Pons (tissue), 1 donor: ENCODE measurements around the gene PHTF2.
"Not testable (repeated sequence)": the region's sequence is repeated elsewhere in the genome, so short reads cannot be mapped to it uniquely, and the experiment has no call there.

Source experiments
- DNase-seq: peaks from one replicate; pipeline ENCODE4 v3.0.0-alpha.2; 2016; ENCODE audit warnings: low spot score

Gene PHTF2

DNA sequence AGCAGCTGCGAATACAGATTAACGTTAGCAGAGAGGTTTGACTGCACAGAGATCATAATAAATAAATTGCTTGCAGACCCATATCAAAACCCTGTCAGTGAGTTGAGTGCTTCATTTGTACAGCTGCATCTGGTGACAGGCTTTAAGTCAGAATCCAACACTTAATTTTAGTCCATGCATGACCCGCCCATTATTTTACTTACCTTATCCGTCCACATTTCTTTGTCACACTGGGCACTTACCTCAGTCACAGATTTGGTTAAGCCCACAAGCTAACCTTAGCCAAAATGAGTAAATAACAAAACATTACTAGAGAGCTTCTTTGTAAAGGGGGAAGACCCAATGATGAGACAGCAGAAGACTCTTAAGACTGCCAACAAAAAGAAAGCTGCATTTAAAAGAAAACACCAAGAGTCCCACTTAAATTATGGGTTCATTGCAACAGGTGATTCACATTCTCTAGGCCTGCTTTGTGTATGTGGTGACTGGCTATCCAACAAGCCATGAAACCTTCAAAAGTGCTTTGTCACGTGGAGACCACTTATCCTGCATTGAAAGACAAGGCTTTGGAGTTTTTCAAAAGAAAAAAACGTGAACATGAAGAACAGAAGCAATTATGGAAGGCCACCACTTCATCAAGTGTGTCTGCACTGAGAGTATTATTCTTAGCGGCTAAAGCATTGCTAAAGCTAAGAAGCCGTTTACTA lies 32.2 kb downstream of the PHTF2 start:
- DNase-seq: no peak

DNA sequence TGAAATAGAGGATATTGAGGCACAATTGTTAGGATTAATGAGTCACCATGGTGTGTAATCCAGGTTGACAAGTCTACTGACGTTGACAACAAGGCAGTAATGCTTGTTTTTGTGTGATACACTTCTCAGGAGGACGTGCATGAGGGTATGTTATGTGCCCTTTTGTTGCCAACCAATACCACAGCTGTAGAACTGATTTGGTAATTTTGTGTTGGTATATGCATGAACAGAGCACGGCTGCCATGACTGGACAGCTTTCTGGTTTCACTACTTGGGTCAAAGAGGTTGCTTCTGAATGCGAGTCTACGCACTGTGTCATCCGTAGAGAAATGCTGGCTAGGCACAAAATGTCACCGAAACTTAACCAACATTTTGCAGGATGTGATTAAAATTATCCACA lies 32.9 kb downstream of the PHTF2 start:
- DNase-seq: no peak

DNA sequence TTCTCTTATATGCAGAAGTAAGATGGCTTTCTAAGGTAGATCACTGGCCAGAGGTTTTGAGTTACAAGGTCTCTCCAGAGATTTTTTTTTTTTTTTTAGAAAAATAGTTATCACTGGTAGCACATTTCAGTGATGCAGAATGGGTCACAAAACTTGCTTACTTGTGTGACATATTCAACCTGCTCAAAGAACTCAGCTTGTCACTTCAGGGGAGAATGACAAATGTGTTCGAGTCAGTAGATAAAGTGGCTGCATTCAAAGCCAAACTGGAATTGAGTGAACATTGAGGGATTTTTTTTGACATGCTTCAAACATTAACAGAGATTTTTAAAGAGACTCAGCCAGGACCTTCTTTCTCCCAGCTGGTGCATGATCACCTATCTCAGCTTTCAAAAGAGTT lies 33.4 kb downstream of the PHTF2 start:
- no peak for DNase-seq

DNA sequence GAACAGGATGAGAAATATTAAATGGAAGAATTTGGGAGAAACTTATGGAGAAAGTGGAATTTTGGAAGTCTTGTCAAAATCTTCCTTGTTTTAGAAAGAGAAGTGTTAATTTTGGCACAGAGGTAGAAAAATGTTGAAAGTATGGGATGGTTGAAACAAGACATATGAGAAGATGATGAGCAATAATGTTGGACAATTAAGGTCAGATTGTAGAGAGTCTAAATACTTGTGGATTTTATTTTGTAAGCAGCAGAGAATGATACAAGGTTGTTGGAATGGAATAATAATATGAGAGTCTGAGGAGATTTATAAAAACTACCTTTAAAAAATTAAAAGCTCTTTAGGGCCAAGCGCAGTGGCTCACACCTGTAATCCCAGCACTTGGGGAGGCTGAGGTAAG lies 34.6 kb downstream of the PHTF2 start:
- DNase-seq: no peak

DNA sequence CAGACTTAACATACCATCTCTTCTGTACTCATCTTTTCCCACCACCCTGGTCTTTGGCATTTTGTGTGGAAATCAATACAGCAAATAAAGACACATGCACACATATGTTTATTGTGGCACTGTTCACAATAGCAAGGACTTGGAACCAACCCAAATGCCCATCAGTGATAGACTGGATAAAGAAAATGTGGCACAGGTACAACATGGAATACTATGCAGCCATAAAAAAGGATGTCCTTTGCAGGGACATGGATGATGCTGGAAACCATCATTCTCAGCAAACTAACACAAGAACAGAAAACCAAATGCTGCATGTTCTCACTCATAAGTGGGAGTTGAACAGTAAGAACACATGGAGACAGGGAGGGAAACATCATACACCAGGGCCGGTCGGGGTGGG lies 37.9 kb downstream of the PHTF2 start:
- DNase-seq: not testable (repeated sequence)

DNA sequence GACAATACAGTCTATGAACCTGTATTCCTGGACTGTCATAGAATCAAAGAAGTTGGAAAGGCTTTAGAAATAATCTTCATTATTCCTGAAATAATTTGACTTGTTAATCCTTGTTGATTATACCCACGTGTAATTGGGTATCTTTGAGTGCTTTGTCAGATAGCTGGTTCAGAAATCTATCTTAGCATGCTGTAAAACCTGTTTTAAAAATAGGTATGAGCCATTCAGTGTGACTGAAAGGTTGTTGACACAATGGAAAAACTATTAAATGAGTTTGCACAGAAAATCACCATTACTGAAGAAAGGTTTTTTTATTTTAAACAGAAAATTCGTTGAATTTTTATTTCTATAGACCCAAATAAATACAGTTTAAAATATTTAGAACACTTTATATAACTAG lies 38.7 kb downstream of the PHTF2 start:
- DNase-seq: no peak

DNA sequence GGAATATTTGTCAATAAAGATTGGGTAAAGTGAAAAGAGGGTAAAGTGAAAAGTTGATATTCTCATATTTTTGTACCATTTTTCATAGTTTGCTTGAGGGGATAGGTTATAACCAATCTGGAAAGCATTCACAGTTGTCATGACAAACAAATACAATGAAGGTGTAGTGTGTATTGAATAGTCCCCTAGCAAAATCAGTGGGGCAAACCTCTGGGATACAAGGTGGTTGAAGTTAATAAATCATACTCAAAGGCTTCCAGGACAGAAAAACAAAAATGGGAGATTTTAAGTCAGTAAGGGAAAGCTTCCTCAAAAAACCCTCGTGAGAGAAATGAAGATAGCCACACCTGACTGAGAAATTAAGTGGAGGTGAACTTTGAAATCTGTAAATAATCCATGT lies 39.4 kb downstream of the PHTF2 start:
- DNase-seq: no peak

DNA sequence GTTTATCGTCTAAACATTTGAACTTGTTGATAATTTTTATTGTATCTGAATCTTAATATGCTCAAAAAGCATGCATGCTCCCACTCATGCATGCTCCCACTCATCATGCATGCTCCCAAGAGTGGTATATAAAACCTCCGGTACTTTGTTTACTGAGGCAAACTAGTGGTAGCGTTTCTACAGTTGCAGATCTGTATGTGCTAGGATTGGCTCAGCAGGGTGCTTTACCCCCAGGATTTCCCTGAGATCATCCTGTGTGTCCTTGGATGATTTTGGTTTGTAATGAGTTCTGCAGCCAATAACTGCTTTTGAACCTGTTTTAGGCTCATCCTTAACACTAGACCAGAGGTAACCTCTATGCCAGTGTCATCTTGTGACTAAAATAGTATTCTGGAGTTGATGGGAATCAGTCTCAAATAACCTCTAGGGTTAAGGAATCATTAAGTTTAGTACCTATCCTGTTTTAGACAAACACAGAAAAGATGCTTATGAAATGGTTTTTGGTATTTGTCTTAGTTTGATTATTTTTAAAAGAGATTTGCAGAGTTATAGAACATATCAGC lies 40.4 kb downstream of the PHTF2 start:
- DNase-seq: no peak

DNA sequence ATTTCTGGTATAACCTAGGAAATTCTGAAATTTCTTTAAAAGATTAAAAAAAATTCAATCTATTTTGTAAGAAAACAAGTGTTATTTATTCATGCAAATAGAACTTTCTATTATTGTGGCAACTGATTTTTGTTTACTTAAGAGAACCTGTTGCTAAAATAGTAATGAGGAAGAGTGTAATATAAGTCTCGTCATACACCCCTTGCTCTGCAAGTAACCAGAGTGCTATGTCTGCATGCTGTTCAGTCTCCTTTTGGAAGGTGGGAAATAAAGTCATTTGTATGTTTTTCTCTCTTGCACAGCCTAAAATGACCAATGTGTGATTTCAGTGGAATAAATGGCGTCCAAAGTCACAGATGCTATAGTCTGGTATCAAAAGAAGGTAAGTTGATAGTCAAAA lies 41.3 kb downstream of the PHTF2 start:
- no peak for DNase-seq

DNA sequence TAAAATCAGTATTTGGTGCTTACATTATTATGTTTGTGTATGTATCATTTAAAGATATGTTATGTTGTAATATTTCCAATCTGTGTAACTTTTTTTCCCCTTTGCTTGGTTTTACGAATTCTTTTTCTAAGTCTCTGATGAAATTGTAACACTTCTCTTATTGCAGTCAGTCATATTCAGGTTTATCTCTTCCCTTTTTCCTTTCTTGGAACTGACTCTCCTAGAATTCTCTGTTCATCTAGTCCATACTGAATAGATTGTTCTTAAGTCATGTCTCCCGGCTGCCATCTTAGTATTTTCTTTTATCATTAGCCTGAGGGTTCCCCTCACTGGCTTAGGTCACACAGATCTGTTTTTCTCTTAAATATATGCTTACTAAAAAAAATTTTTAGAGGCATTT lies 44.6 kb downstream of the PHTF2 start:
- DNase-seq: no peak

DNA sequence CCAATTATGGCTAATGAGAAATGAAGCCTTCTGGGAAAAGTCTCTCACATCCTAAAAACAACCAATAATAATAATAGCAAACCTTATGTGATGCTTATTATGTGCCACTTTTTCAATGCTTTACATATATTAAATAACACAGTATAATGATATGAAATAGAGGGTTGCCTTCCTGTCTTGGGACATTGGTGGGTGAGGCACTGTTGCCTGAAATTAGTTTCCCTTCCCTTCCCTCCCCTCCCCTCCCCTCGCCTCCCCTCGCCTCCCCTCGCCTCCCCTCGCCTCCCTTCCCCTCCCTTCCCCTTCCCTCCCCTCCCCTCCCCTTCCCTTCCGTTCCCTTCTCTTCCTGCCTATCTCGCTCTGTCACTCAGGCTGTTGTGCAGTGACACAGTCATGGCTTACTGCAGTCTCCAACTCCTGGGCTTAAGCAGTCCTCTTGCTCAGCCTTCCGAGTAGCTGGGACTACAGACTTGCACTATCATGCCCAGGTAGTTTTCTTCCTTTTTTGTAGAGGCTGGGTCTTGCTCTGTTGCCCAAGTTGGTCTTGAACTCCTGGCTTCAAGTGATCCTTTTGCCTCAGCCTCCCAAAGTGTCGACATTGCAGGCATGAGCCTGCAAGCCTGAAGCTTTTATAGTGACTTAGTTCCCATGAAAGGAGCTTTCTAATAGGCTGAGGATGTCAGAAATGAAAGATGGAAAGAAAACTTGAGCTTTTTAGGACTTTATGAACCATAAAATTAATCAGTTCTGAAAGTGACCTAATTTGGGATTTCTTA lies 47.9 kb downstream of the PHTF2 start:
- no peak for DNase-seq

DNA sequence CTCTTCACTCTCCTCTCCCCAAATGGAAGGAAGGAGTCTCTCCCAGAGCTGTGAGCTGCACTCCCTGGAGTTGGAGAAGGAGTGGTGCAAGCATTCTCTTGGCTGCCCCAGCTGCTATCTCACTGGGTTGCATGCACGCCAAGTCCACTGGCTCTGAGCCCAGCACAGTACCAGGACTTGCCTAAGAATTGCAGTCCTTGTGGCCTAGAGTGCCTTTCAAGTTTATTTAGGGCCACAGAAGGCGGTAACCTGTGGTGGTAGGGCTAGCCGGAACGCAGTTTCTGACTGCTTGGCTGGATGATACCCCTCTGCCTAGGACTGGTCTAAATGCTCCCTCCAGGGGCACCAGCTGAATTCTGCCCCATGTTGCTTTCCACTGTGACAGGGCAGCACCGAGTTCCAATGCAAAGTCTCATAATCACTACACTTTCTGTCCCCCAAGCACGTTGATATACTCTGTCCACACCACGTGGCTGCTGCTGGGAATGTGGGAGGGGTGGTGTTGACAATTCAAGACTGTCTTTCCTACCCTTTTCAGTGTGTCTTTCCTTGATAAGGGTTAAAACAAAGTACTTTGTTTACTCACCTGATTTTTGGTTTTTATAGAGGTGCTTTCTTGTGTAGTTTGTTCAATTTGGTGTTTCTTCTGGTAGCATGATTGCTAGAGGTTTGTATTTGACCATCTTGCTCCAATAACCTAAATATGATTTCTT lies 57.0 kb downstream of the PHTF2 start:
- peak; percentile 64 for DNase-seq

DNA sequence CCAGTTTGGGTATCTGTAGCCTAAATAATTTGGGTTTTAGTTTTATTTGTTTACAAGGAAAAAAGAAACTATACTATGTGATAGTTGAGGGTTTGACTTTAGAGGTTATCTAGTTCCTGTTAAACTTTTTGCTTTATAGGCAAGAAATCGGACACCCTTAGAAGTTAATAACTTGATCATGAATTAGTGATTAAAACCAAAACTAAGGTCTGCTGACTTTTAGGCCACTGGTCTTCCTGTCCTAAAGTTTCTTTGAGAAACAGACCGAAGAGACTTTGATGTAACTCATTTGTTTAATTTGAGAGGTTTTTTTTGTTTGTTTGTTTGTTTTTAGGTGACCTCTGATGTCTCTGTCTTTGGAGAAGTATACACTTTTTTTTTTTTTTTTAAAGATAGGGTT lies 59.7 kb downstream of the PHTF2 start:
- no peak for DNase-seq

DNA sequence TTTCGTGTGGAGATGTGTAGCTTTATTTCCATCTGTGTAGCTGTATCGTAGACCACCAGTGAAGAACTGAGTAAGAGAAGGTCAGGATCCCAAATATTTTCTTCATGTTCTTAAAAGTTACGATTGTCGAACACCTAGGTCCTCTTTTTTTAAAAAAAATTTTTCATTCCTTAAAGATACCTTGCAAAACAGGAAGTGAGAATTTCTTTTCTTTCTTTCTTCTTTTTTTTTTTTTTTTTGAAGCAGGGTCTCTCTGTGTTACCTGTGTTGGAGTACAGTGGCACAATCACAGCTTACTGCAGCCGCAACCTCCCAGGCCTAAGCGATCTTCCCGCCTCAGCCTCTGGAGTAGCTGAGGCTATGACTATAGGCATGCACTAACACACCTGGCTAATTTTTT lies 60.8 kb downstream of the PHTF2 start:
- no peak for DNase-seq

DNA sequence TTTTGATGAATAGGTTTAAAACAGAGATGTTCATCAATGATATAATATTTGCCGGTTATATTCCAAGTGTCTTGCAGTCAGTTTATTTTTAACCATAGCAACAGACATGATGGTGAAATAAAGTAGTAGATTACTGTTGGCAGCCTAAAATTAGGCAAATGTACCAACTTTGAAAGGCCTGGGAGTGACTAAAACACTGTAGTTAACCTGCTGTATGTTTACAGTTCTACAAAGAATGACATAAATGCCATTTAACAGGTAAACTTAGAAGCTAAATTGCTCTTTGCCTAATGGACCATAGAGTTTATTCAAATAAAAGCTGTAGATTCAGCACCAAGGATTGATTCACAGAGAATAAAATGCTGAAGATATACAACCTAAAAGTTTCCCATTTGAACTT lies 64.1 kb downstream of the PHTF2 start:
- DNase-seq: no peak

DNA sequence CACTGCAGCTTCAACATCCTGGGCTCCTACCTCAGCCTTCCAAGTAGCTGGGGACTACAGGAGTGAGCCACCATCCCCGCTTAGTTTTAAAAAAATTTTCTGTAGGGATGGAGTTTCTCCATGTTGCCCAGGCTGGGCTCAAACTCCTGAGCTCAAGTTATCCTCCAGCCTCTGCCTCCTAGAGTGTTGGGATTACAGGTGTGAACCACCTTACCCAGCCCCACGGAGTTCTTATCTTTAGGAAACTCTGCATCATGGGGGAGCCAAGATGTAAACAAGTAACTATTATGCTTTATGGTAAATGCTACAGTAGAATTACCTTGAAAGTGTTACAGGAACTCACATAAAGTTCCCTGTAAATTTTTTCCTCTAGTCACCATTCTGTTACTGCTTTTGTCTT lies 65.3 kb downstream of the PHTF2 start:
- no peak for DNase-seq

DNA sequence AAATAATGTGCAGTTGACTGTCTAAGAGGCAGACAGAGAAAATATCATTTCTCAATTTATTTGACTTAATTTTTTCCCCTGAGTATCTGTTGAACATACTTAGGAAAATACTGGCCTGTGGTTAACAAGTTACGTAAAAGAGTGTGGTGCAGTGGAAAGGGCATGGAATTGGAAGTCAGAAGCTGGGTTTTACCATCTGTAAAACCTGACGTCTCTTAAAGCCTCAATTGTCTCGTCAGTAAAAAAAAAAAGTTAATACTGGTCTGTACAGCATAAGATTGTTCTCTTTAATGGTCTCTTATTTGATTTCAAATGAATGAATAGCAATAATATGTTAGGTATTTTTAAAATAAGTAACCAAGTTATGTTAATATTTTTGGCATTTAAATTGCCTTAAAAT lies 67.8 kb downstream of the PHTF2 start:
- DNase-seq: no peak

DNA sequence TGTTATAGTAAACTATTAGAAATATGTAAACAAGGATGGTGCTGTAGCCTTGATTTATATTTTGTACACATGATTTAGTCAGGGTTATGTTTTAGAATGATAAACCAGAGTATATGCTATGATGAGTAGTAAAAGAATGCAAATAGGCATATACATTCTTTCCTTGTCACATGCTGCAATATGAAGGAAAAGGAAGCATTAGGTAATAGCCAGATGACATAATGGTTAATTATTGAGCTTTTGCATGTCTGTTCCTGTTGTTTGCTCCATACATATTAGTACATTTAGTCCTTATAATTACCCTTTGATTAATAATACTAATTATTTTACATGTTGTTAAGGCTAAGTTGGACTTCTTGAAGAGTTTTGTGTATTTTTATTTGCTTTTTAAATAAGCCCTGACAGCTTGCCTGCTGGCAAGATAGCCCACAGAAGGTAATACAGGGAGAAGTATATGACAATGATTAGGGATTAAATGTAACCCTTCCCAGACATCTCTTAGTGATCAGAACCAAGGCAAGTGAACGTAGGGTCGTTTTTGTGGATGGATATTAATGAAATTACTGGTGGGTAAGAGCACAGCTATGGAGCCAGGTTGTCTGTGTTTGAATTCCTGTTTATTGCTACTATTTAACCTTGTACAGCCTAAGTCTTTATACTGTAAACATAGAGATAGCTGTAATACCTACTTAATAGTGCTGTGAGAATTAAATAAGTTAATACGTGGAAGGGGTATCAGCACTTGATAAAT lies 68.4 kb downstream of the PHTF2 start:
- DNase-seq: no peak

DNA sequence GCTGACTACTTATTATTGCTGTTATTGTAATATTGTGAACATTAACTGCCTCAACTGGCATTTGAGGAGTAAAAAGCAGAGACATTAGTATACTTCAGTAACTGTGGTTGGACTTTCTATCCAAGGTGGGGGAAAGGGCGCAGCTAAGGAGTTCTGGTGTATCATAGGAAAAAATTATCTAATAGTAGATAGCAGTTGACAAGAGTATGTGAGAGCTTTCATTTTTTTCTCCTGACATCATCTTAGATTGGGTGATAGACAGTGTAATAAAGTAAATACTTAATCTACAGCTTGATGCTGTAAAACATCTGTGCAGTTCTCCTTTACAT lies 68.9 kb downstream of the PHTF2 start:
- DNase-seq: no peak

DNA sequence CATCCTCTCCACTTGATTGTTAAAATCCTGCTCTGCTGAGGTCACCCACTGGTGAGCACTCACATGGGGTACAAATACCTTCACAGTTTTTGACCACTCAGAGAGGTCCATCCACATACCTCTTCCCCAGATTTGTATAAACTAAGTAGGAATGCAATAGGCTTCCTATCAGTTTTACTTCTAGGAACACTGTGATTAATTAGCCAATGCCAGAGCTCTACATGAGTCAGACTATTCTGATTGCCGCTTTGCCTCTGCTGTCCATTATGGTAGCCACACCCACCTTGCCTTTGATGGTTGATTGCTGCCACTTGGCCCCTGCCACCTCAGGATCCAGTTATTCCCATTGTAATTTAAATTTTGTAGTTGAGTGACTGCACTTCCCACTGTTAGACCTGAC lies 73.7 kb downstream of the PHTF2 start:
- DNase-seq: not testable (repeated sequence)

DNA sequence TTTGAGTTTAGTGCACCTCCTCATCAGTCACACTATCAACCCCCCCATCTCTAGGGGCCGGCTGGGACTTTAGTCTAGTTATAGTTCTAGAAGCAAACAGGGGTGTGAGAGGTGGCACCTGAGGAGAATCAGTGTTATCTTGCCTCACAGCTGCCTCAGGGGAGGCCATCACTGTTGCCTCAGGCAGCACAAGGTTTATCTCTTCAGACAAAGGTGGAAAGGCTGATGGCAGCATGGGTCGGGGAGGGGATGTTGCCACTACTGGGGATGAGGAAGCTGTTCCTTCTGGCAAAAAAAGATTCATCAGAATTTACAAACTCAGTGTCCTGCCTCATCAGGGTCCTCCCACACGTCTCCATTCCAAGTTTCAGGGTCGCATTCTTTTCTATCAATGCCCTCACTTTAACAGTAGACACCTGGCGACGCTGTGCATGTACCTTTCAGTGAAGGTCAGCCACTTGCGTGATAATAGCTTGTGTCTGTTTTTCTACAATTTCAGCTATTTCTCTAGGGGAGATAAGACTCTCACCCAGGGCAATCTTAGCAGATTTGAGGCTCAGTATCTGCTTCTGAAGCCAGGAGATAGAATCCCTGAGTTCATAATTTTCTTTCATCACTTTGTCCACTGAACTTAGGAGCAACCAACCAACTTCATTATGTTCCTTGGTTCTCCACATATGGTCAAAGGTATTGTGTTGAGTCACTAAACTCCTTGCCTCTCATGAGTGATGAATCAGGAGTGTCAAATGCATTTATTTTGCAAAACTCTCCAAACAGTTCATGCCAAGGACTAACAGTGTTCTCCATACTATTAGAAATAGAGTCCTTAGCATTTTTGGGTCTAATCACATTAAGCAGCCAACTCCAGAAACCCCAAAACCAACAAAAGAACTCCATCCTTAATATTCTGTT lies 75.1 kb downstream of the PHTF2 start:
- not testable (repeated sequence) for DNase-seq
